Hematopoietic multipotent progenitor cell treated with erythropoietin and hydrocortisone succinate and interleukin-3 and kit ligand, for 17 days (in vitro differentiated cells): ENCODE data around the gene TRHDE.

ENCODE experiments used
- DNase-seq: peaks from one replicate; pipeline ENCODE4 v3.0.0-alpha.2; 2015; ENCODE audit warnings: low spot score

TRHDE gene

DNA sequence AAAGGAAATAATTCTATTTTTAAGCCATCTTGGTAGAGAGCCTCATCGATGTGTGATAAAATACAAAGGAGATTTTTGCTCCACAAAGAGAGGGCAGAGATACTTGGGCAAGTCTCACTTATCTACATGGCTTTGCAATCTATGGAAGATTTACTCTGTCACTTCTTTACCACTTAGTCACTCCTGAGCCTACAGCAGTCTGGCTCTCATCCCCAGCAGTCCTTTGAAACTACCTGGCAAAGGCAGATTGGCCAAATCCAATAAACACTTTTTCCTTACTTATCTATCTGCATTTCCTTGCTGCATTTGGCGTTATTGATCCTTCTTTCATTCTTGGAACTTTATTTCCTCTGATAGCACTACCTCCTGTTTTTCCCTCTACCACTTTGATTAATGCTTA, 170.0 kb downstream of the TRHDE start:
- DNase-seq: no peak

DNA sequence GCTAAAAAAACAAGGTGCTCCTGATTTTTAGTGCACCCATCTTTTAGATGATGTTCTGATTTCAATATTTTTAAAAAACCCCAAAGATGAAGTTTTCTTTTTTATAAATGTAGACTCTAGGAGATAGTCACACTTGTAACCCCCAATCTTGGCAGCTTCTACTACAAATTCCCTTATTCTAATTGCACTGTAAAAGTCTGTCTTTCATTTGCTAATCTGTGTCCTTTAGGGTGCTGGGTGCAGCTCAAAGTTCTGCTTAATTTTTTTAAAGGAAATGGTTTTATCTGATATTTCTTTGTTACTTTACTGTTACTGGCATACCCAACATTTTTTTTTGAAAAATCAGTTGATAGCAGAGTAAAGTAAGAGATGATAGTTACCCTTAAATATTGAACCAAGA, 172.0 kb downstream of the TRHDE start:
- no peak for DNase-seq

DNA sequence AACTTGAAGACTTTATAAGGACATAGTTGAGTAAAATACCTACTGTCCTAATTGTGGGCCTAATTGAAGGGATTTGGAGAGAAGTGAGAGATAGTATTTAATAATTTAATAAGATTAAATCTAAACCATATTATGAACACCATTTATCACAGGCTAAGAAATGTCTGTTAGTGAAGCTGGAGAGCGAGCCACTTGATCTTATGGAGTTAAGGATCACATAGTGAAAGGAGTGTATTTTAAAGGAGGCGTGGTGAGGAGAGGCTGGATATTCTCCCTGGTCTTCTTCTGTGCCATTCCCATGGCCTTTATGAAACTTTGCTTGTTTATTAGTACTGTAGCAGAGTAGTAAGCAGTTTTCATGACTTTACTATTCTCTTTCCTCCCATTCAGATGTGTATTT, 172.4 kb downstream of the TRHDE start:
- no peak for DNase-seq

DNA sequence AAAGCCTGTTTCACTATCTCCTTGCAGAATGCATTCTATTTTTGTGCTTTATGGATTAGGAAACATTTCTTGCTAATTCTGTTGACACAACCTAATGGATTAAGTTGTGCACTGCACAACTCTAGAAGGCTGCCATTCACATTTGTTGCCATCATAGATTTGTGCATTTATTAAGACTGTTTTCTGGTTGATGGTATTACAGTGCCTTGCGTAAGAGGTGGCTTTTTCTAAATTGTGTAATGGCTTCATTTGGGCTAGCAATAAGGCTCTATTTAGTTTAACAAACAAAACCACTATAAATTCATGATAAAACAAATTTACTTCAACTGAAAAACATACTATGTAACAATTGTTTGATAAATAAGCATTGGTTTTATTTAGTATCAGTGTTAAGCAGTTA, 175.9 kb downstream of the TRHDE start:
- no peak for DNase-seq

DNA sequence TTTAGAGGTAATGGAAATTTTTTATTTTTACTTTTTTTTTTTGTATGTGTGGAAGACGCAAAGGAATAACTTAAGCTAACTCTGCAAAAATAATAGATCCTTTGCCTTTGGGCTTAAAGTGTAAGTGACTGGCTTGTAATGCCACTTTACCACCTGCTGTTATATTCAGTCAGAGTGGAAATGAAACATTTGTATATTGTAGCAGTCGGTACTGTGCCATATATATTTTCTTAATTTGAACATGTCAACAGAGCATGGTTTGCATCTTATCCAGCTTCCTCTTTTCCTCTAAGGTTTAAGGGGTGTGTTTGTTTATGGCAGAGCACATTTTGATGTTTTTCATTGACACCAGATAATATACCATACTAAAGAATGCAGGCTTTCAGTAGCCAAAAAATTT, 176.6 kb downstream of the TRHDE start:
- DNase-seq: no peak

DNA sequence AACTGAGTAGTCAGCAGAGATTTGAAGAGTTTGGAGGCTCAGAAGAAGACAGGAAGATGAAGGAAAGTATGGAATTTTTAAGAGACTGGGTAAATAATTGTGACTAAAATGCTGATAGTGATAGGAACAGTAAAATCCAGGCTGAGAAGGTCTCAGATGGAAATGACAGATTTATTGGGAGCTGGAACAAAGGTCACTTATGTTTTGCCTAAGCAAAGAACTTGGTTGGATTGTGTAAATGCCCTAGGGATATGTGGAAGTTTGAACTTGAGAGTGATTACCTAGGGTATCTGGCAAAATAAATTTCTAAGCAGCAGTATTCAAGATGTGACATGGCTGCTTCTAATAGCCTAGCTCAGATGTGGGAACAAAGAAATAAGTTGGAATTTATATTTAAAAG, 180.9 kb downstream of the TRHDE start:
- DNase-seq: no peak

DNA sequence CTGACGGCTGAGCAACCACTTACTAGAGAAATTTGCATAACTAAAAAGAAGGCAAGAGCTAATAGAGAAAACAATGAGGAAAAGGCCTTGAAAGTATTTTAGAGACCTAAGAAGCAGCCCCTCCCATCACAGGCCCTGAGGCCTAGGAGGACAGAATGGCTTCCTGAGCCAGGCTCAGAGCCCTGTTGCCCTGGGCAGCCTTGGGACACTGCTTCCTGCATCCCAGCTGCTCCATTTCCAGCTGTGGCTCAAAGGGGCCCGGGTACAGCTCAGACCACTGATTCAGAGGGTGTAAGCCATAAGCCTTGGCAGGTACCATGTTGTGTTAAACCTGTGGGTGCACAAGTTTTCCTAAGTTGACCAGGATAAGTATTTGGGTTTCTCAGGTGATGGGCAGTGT, 181.4 kb downstream of the TRHDE start:
- no peak for DNase-seq

DNA sequence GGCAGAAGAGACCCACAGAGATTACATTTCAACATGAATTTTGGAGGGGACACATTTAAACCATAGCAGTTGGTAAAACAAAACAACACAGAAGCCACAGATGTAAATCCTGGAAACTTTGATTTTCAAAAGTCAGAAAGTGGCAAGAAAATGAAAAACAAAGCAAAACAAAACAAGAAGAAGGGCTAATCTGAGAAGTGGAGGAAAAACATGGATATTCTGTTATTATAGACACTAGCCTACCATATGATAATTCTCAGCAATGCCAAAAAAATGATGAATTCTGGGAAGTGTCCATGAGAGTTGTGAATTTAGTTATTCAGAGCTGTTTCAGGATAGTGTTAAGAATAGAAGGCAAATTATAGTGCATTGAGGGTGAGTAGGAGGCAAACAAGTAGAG, 192.3 kb downstream of the TRHDE start:
- no peak for DNase-seq

DNA sequence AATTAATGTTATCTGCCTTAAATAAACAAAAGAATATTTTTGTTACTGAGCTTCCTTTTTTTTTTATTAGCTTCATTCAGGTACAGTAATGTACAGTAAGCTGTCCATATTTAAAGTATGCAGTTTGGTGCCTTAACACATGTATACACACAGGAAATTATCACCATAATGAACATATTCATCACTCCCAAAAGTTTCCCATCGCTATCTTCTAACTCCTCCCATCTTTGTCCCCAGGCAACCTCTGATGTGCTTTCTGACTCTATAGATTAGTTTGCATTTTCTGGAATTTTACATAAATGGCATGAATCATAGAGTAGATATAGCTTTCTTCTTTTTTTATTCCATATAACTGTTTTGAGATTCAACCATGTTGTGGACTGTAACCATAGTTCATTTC, 193.0 kb downstream of the TRHDE start:
- no peak for DNase-seq

DNA sequence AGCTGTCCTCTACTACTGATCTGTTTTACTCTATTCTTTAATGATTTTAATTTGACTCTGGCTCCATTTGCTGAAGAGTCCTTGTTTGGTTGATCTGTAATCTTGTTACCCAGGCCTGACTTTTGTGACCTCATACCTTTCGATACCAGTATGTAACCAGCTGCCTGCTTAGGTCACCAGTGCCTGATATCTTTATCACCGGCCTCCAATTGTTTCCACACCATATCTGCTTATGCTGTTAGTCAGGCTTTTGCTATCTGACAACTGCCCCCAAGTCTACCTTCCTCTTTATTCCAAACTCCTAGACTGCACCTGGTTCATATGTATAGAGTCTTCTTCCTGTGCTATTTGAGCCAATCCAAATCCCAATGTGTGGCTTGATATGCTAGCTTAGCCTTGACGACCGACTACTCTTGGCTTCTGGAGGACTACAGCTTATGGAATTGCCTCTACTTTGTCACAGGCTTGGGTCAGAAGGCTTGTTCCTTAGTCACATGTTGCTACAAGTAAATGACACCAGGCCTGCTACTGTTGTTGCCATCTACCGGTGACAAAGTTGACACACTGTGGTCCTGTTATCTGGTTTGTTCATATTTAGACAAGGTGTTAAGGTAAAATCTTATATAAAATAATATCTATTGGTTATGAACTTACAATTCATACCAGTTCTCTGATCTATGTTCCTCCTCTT, 193.9 kb downstream of the TRHDE start:
- no peak for DNase-seq

DNA sequence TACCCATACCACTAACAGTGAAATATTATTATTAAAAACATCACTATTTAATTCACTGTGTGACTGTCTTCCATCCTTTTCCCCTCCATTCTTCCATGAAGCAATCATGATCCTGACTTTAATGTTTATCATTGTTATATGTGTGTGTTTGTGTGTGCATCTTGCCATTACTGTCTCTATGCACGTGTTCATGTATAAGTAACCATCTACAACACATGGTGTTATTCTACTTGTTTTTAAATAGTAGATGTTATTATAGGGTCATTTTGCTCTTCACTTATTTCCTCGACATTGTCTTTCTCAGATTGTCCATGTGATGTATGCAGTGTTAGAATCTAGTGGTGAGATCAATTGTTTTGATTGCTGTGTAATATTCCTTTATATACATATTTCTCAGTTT, 195.8 kb downstream of the TRHDE start:
- DNase-seq: no peak

DNA sequence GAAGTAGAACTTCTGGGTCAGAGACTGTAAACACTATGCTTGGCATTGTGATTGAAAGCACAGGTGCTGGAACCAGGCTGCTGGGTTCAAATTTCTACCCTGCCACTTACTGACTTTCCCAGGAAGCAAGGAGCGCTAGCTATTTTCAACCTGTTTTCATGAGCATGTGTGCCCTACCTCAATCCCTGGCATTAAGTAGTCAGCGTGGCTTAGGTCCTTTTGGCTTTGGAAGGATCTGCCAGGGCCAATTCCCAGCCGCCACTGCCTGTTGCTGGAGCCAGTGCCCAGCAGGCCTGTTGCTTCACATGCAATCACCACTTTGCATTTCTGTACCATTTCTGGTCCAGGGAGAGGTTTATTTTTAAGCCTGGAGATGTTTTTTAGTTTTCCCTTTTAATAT, 196.3 kb downstream of the TRHDE start:
- no peak for DNase-seq

DNA sequence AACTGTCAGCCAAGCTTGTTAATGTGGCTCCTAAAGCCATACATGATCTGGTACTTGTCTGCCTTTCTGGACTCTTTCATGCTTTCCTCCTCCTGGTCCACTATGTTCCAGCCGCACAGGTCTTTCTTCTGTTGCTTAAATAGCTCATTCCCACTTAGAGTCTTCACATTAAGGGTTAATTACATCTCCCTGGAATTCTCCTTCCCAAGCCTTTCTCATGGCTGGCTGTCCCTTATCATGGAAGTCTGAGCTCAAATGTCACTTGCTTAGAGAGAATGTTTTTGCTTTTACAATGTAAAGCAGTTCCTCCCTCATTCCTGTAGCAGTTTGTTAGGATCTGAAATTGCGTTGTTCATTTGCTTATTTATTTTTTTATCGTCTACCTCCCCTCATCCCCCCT, 199.6 kb downstream of the TRHDE start:
- DNase-seq: no peak

DNA sequence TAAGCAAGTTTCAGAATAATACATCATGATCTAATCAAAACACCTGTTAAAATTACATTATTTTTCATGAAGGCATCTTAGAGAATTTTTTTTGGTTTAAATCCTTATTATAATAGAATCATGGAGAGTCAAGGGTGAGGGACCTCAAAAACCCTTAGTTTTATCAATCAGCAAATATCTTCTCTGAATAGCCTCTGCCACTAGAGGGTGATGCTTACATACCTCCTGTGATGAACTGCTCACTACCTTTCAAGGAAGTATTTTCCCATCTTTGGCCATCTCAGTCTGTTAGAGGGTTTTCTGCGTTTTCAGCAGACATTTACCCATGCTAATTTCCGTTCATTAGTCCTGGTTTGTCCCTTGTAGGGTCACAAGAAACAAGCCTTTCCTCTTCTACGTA, 200.2 kb downstream of the TRHDE start:
- no peak for DNase-seq

DNA sequence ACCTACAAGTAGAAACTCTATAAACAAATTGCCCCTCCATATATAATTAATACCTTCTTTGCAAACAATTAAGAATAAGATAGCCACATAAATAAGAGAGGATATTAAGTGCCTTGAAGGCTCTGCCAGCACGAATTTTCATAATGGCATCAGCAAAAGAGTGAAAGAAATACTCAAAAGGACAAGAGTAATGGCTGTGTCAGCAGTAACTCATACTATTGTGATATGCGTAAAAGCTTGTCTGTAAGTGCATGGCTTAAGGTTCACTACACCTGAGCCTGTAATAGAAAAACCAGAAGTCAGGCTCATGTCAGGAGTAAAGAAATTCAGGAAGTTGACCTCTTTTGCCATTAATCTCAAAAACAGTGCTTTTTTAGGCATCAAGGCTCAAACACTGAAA, 204.1 kb downstream of the TRHDE start:
- DNase-seq: no peak

DNA sequence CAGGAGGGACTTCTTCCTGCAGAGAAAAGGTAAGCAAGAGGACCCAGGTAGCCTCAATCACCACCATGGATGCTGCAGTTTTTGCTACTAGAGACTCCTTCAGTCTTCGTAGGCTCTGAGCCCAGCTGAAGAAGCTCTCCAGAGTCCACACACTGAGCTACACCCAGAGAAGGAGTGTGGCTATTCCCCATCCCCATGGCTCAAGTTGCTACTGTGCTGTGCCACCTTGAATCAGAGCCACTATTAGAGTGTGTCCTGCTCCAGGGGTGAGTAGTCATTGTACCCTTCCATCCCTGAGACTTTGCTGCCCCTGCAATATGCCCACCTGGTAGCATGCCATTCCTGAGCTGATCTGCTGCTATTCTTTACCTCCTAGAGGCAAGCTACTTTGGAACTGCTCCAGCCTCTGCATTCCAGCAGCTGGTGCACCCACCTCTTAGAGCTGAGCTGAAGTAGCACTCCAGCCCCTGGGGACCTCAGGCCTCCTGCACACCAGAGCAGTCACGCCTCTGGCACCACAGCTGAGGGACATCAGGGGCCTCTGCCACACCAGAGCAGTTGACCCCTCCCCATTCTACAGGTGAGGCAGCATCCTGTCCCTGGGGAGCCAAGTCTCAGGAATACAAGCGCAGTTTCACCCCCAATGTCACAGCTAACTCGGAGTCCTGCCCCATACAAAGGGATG, 213.0 kb downstream of the TRHDE start:
- DNase-seq: no peak

DNA sequence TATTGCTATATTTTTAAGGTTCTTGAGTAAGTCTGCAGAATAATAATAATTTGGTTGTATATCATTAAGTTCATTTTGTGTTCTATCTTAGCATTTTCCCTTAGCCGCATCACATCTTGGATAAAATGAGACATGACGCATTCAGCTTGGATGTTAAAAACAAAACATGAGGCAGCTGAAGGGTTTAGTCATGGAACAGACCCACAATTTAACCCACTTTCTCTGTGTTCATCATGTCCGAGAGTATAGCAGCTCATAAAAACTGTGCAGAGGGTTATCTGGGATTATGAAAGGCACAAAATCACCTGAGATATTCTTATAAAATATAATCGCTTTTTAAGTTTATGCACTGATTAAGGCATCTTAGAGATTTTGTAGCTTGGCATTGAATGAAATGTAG, 219.3 kb downstream of the TRHDE start:
- no peak for DNase-seq

DNA sequence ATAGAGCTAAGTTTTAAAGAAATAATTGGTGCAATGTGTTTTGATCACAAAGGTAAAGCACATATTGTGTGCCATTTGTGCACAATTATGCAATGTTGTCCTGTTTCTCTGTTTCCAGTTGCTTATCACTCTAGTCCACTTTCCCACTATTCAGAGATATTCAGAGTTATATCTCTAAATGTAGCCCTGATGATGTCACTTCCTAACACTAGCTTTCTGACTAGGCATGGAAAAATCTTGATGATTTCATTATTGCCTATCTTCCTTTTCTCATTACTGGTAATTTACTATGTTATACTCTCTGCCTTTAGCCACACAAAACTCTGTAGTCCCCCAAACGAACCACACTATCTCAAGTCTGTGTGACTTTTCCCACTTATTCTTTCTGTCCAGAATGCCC, 221.2 kb downstream of the TRHDE start:
- DNase-seq: no peak

DNA sequence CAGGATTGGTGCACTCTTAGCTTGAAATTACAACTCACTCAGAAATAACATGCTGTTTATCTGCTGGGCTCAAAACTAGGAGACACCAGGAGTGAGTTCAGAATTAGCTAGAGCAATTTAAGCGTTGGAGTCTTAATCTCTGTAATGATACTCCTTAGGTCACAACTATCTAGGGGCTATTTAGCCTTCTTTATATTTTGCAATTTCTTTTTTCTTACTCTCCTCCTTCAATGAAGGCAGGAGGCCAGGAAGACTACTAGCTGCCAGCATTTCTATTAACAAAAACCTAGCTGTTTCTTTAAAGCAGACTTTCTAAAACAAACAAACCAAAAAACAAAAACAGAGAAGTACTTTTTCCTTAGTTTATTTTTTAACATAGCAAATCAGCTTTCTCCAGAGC, 226.2 kb downstream of the TRHDE start:
- DNase-seq: no peak

DNA sequence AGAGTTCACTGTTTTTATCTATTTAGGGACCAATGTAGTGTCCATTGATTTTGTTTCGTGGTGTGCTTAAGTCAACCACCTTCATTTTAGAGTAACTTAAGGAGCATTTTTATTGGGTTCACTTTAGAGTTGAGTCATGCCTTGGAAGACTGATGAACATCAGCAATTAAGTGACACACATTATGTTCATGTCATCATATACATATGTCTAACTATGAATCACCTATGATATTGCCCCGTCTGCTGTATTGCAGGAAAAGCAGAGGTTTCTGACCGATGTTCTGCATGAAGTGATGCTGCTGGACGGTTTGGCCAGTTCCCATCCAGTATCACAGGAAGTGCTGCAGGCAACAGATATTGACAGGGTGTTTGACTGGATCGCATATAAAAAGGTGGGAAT, 227.1 kb downstream of the TRHDE start:
- DNase-seq: no peak

DNA sequence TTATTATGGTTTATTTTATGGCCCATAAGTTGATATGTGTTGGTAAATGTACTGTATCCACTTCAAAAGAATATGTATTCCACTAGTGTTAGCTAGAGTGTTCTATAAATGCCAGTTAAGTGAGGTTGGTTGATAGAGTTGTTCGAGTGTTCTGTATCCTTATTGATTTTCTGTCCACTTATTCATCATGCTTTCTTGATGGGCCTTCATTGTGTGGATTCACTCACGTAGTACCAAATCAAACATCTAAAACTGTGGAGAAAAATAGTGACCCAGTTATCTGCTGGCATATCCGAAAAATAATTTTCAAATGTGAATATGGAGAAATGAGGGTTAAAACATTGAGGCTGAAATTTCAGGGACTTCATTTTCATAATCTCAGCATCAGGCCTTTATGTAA, 230.4 kb downstream of the TRHDE start:
- DNase-seq: no peak

DNA sequence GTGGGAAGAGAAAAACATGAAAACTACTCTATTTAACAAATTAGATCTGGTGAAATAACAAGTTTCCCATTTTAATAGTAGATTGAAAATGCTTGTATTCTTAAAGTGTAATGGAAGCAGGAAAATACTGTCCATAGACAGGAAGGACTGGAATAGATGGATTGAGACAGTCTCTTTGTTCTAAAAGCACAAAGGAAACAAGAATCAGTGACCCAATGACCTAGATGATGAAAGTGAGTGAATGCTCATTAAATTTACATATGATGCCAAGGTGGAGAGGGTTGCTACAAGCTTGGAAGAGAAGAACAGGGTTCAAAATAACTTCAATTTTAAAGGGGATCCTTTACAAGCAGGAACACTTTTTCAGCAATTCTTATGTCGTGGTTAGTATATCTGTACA, 233.1 kb downstream of the TRHDE start:
- DNase-seq: no peak

DNA sequence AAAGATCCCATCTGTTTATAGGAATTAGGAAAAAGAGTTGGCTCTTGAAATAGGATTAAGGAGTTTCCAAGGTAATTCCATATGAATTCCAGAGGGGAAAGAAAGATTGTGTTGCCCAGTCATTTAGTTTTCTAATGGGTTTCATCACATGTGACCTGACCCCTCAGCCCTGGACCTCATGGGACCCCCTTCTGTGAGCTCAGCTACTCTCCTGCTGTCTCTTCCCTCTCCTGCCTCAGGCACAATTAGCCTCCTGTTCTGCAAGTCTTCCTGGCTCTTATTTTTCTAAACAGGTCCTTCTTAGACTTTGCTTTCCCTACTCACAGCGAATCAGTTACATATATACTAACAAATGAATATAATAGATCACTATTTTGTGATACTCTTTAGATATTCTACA, 237.7 kb downstream of the TRHDE start:
- no peak for DNase-seq

DNA sequence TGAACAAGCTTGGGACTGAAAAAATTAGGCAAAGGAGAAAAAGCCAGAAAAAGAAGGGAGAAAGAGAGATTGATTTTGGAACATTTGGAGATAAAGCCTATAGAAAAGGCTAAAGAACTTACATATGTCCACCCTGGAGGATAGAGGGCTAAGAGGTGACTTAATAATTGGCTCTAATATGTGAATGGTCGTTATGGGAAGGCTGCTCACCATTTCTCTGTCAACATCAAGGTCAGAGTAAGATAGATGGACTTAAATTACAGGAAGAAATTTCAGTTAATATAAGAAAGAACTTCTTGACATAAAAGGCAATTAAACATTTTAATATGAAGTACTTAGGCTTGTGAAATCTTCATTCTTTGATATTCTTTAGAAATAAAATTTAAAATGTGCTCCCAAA, 238.6 kb downstream of the TRHDE start:
- no peak for DNase-seq
